IPS-18c (cell line): ENCODE measurements around the gene TSPAN18.

Source experiments
- H3K4me3 ChIP-seq: 2 replicates; pipeline ENCODE4 v1.7.0; 2013; ENCODE audit warnings: low read depth, mild to moderate bottlenecking, low read length, moderate library complexity; ENCODE audit not compliant: insufficient read depth
- H3K9me3 ChIP-seq: one replicate; pipeline ENCODE4 v1.6.1; 2013; ENCODE audit warnings: mild to moderate bottlenecking, low read length, moderate library complexity; ENCODE audit not compliant: control insufficient read depth, insufficient read depth

The TSPAN18 gene

GRCh38 chr11:44834846-44835245, 108.1 kb downstream of the TSPAN18 start:
- Histone ChIP-seq H3K4me3 (no peak overlapping the region), H3K9me3 (no peaks in the 10 kb centered on the region)

- H3K9me3 ChIP-seq: no peaks in the 10 kb centered on the region
- H3K4me3 ChIP-seq: no peak overlapping the region
Observed at GRCh38 chr11:44835296-44835695, 108.5 kb downstream of the TSPAN18 start.

GRCh38 chr11:44835938-44836337, 109.2 kb downstream of the TSPAN18 start:
- Histone ChIP-seq H3K9me3 (no peaks in the 10 kb centered on the region), H3K4me3 (no peak overlapping the region)

GRCh38 chr11:44837661-44838060, 110.9 kb downstream of the TSPAN18 start:
- no peak overlapping the region for H3K4me3 ChIP-seq
- H3K9me3 ChIP-seq: no peaks in the 10 kb centered on the region

- H3K4me3 ChIP-seq: no peak overlapping the region; the same call in 1 of the 2 replicates
Observed at GRCh38 chr11:44839458-44840084, 112.8 kb downstream of the TSPAN18 start.

GRCh38 chr11:44840085-44840478, 113.3 kb downstream of the TSPAN18 start:
- H3K9me3 ChIP-seq: no peaks in the 10 kb centered on the region
- no peak overlapping the region for H3K4me3 ChIP-seq

More at GRCh38 chr11:44839458-44840084, 112.8 kb downstream of the TSPAN18 start:
- H3K9me3 ChIP-seq: no peaks in the 10 kb centered on the region

- Histone ChIP-seq H3K4me3 (no peak overlapping the region), H3K9me3 (no peaks in the 10 kb centered on the region)
Observed at GRCh38 chr11:44840521-44841251, 113.9 kb downstream of the TSPAN18 start.

GRCh38 chr11:44842220-44842619, 115.5 kb downstream of the TSPAN18 start:
- no peak overlapping the region for H3K4me3 ChIP-seq
- peaks cover 2% of the 10 kb centered on the region for H3K9me3 ChIP-seq

- H3K4me3 ChIP-seq: no peak overlapping the region
- peaks cover 4% of the 10 kb centered on the region for H3K9me3 ChIP-seq
Observed at GRCh38 chr11:44846852-44847251, 120.1 kb downstream of the TSPAN18 start.

- Histone ChIP-seq H3K9me3 (peaks cover 4% of the 10 kb centered on the region), H3K4me3 (no peak overlapping the region)
Observed at GRCh38 chr11:44847316-44847715, 120.6 kb downstream of the TSPAN18 start.

- Histone ChIP-seq H3K9me3 (peaks cover 4% of the 10 kb centered on the region), H3K4me3 (no peak overlapping the region)
Observed at GRCh38 chr11:44848203-44848962, 121.6 kb downstream of the TSPAN18 start.

- Histone ChIP-seq H3K4me3 (no peak overlapping the region), H3K9me3 (peaks cover 4% of the 10 kb centered on the region)
Observed at GRCh38 chr11:44848963-44849350, 122.2 kb downstream of the TSPAN18 start.

- no peak overlapping the region for H3K4me3 ChIP-seq
- H3K9me3 ChIP-seq: peaks cover 4% of the 10 kb centered on the region
Observed at GRCh38 chr11:44849424-44849823, 122.7 kb downstream of the TSPAN18 start.

GRCh38 chr11:44849922-44850321, 123.2 kb downstream of the TSPAN18 start:
- no peak overlapping the region for H3K4me3 ChIP-seq
- peaks cover 4% of the 10 kb centered on the region for H3K9me3 ChIP-seq

- Histone ChIP-seq H3K9me3 (peaks cover 4% of the 10 kb centered on the region), H3K4me3 (no peak overlapping the region)
Observed at GRCh38 chr11:44851496-44851895, 124.7 kb downstream of the TSPAN18 start.

- H3K4me3 ChIP-seq: no peak overlapping the region
- H3K9me3 ChIP-seq: peaks cover 2% of the 10 kb centered on the region
Observed at GRCh38 chr11:44852159-44852747, 125.5 kb downstream of the TSPAN18 start.

GRCh38 chr11:44852952-44853351, 126.2 kb downstream of the TSPAN18 start:
- Histone ChIP-seq H3K9me3 (peaks cover 2% of the 10 kb centered on the region), H3K4me3 (no peak overlapping the region)

- no peak overlapping the region for H3K4me3 ChIP-seq
- peaks cover 2% of the 10 kb centered on the region for H3K9me3 ChIP-seq
Observed at GRCh38 chr11:44853666-44854065, 126.9 kb downstream of the TSPAN18 start.
